ENCODE measurements around the gene ACTN2. TPM values are rescaled to one million over a fixed set of nuclear protein-coding genes. Genes with fewer than 3 reads are reported as not detected.

The ACTN2 gene
- total and polyA plus RNA-seq, 2 experiments from 2014 or later: 0.17 to 0.57 TPM

- no peak overlapping the region for H3K27ac ChIP-seq
- H3K36me3 ChIP-seq (replicated peaks; ENCODE audit: insufficient read depth, low read depth): no peaks in the 10 kb centered on the region
- TF ChIP-seq EZH2phosphoT487 (IDR thresholded peaks at IDR 0.05; ENCODE audit: low read depth, severe bottlenecking, unreplicated experiment): no peak
- no peak for TF ChIP-seq EZH2 (IDR thresholded peaks at IDR 0.05; ENCODE audit: borderline replicate concordance)
- no peak for TF ChIP-seq CTCF (IDR thresholded peaks at IDR 0.05; ENCODE audit: poor library complexity)
- no peaks in the 10 kb centered on the region for H3K4me1 ChIP-seq (ENCODE audit: insufficient read depth)
- no peaks in the 10 kb centered on the region for H4K20me1 ChIP-seq (ENCODE audit: insufficient read depth, poor library complexity, severe bottlenecking)
- H2AFZ ChIP-seq: no peak overlapping the region
- H3K4me2 ChIP-seq: no peak overlapping the region
- no peak overlapping the region for H3K4me3 ChIP-seq
- no peaks in the 10 kb centered on the region for H3K9me3 ChIP-seq (ENCODE audit: low read depth)
- H3K27me3 ChIP-seq: no peaks in the 10 kb centered on the region
- DNase-seq (ENCODE audit: low spot score): no peak
- 75% methylated on average over 4 of the region's 4 CpGs for WGBS (ENCODE audit: low lambda C conversion rate, missing lambda C conversion rate)
- H3K9me2 ChIP-seq (replicated peaks; ENCODE audit: insufficient read depth): no peaks in the 10 kb centered on the region
- H3K79me2 ChIP-seq: no peaks in the 10 kb centered on the region
Measured at GRCh38 chr1:236751935-236752334, 65.6 kb downstream of the ACTN2 start.

GRCh38 chr1:236753516-236753915, 67.2 kb downstream of the ACTN2 start:
- Histone ChIP-seq H2AFZ (no peak overlapping the region), H3K4me3 (no peak overlapping the region), H3K9me2 (replicated peaks; ENCODE audit: insufficient read depth) (no peaks in the 10 kb centered on the region), H4K20me1 (ENCODE audit: insufficient read depth, poor library complexity, severe bottlenecking) (no peaks in the 10 kb centered on the region), H3K27ac (no peak overlapping the region), H3K9me3 (ENCODE audit: low read depth) (no peaks in the 10 kb centered on the region), H3K4me2 (no peak overlapping the region), H3K36me3 (replicated peaks; ENCODE audit: insufficient read depth, low read depth) (no peaks in the 10 kb centered on the region), H3K79me2 (no peaks in the 10 kb centered on the region), H3K4me1 (ENCODE audit: insufficient read depth) (no peaks in the 10 kb centered on the region), H3K27me3 (no peaks in the 10 kb centered on the region)
- 60% methylated on average over 4 of the region's 5 CpGs for WGBS (ENCODE audit: low lambda C conversion rate, missing lambda C conversion rate)
- no peak for TF ChIP-seq EZH2 (IDR thresholded peaks at IDR 0.05; ENCODE audit: borderline replicate concordance)
- peak; percentile 56 for TF ChIP-seq CTCF (IDR thresholded peaks at IDR 0.05; ENCODE audit: poor library complexity)
- peak; percentile 60 for DNase-seq (ENCODE audit: low spot score)

GRCh38 chr1:236753964-236754363, 67.7 kb downstream of the ACTN2 start:
- Histone ChIP-seq H3K36me3 (replicated peaks; ENCODE audit: insufficient read depth, low read depth) (no peaks in the 10 kb centered on the region), H3K79me2 (no peaks in the 10 kb centered on the region), H3K4me3 (no peak overlapping the region), H2AFZ (no peak overlapping the region), H3K27ac (no peak overlapping the region), H3K9me3 (ENCODE audit: low read depth) (no peaks in the 10 kb centered on the region), H3K4me1 (ENCODE audit: insufficient read depth) (no peaks in the 10 kb centered on the region), H3K9me2 (replicated peaks; ENCODE audit: insufficient read depth) (no peaks in the 10 kb centered on the region), H3K27me3 (no peaks in the 10 kb centered on the region), H4K20me1 (ENCODE audit: insufficient read depth, poor library complexity, severe bottlenecking) (no peaks in the 10 kb centered on the region), H3K4me2 (no peak overlapping the region)
- DNase-seq (ENCODE audit: low spot score): no peak
- 73% methylated on average over 14 of the region's 14 CpGs for WGBS (ENCODE audit: low lambda C conversion rate, missing lambda C conversion rate)
- TF ChIP-seq CTCF (IDR thresholded peaks at IDR 0.05; ENCODE audit: poor library complexity) (no peak), EZH2 (IDR thresholded peaks at IDR 0.05; ENCODE audit: borderline replicate concordance) (no peak), EZH2phosphoT487 (IDR thresholded peaks at IDR 0.05; ENCODE audit: low read depth, severe bottlenecking, unreplicated experiment) (no peak)

Measured in hepatocyte (in vitro differentiated cells).